ENCODE results near the gene ERMP1.
"Not testable (repeated sequence)": the region's sequence is repeated elsewhere in the genome, so short reads cannot be mapped to it uniquely, and the experiment has no call there.

ERMP1 gene, protein sequence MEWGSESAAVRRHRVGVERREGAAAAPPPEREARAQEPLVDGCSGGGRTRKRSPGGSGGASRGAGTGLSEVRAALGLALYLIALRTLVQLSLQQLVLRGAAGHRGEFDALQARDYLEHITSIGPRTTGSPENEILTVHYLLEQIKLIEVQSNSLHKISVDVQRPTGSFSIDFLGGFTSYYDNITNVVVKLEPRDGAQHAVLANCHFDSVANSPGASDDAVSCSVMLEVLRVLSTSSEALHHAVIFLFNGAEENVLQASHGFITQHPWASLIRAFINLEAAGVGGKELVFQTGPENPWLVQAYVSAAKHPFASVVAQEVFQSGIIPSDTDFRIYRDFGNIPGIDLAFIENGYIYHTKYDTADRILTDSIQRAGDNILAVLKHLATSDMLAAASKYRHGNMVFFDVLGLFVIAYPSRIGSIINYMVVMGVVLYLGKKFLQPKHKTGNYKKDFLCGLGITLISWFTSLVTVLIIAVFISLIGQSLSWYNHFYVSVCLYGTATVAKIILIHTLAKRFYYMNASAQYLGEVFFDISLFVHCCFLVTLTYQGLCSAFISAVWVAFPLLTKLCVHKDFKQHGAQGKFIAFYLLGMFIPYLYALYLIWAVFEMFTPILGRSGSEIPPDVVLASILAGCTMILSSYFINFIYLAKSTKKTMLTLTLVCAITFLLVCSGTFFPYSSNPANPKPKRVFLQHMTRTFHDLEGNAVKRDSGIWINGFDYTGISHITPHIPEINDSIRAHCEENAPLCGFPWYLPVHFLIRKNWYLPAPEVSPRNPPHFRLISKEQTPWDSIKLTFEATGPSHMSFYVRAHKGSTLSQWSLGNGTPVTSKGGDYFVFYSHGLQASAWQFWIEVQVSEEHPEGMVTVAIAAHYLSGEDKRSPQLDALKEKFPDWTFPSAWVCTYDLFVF

GRCh38 chr9:5832538-5833529, at the start of gene ERMP1:
TSS of gene ERMP1 (minus strand) at chr9:5833117. CDS start at chr9:5833027, 90 bp downstream.
- Histone ChIP-seq H3K9me3 (no peaks in the 10 kb centered on the region), H3K27ac (peak within 1 kb of the TSS; percentile 67 to 86), H3K4me1 (peaks cover 0 to 22% (median 14%) of the 10 kb centered on the region in 4 donors), H3K4me3 (peak within 1 kb of the TSS; percentile 92 to 96), H3K27me3 (no peaks in the 10 kb centered on the region), H3K36me3 (no peaks in the 10 kb centered on the region)
- intact Hi-C loops (cut with DNase I; ENCODE audit: low total_unique reads), result loop anchor here (5.0 kb wide), 1 partner anchor 174 kb away; a partner anchor contains a TSS
- peak; percentile 86 to 92 for DNase-seq
- TF ChIP-seq CTCF (IDR thresholded peaks at IDR 0.05), result peak; percentile 83 to 85

- H3K4me1 ChIP-seq; H3K4me3 ChIP-seq; H3K9me3 ChIP-seq; H3K36me3 ChIP-seq; DNase-seq; H3K27ac ChIP-seq; H3K27me3 ChIP-seq; intact Hi-C loops (cut with DNase I; ENCODE audit: low total_unique reads): not testable (repeated sequence)
These were observed 49.5 kb upstream of the ERMP1 start for GRCh38 chr9:5882244-5883012.

DNA sequence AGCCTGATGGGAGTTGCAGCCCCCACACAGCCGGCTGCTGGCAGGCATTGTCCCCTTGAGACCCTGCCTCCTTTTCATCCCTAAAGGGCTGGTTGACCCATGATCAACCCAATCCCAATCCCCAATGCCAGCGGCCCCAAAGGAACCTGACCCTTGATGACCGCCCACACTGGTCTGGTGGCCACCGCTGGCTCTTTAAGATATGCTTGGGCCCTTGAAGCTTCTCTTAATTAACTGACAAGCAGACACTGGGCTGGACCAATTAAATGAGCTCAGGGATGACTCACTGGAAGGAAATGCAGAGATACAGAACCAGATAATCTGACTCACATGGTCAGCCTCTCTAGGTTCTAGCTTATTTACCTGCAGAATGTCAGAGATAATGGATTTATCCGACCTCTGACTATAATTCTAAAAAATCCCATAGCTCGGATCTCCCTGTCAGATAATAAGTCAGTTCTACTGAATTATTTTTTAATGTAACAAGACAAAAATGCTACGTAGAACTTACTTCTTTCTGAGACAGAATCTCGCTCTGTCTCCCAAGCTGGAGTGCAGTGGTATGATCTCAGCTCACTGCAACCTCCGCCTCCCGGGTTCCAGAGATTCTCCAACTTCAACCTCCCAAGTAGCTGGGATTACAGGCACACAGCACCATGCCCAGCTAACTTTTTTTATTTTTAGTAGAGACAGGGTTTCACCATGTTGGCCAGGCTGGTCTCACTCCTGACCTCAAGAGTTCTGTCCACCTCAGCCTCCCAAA, 46.7 kb upstream of the ERMP1 start:
- Histone ChIP-seq H3K27me3 (no peaks in the 10 kb centered on the region), H3K4me3 (no peak overlapping the region), H3K27ac (no peak overlapping the region), H3K36me3 (peaks cover 0 to 6% (median 0%) of the 10 kb centered on the region in 3 donors), H3K4me1 (no peaks in the 10 kb centered on the region), H3K9me3 (no peaks in the 10 kb centered on the region)
- intact Hi-C loops (cut with DNase I; ENCODE audit: low total_unique reads), result no loop called here
- no peak for DNase-seq
- TF ChIP-seq CTCF (IDR thresholded peaks at IDR 0.05), result no peak

- Histone ChIP-seq H3K9me3 (no peaks in the 10 kb centered on the region), H3K4me3 (no peak overlapping the region), H3K27ac (no peak overlapping the region), H3K36me3 (peaks cover 0 to 11% (median 0%) of the 10 kb centered on the region in 3 donors), H3K27me3 (no peaks in the 10 kb centered on the region), H3K4me1 (no peaks in the 10 kb centered on the region)
- intact Hi-C loops (cut with DNase I; ENCODE audit: low total_unique reads), result no loop called here
- DNase-seq, result no peak
- TF ChIP-seq CTCF (IDR thresholded peaks at IDR 0.05), result no peak
These were observed 43.8 kb upstream of the ERMP1 start for GRCh38 chr9:5876711-5877110.

GRCh38 chr9:5876026-5876425, 43.1 kb upstream of the ERMP1 start:
- Histone ChIP-seq H3K9me3 (no peaks in the 10 kb centered on the region), H3K36me3 (peaks cover 0 to 11% (median 0%) of the 10 kb centered on the region in 3 donors), H3K4me1 (no peaks in the 10 kb centered on the region), H3K27ac (no peak overlapping the region), H3K4me3 (no peak overlapping the region), H3K27me3 (no peaks in the 10 kb centered on the region)
- intact Hi-C loops (cut with DNase I; ENCODE audit: low total_unique reads), result no loop called here
- TF ChIP-seq CTCF (IDR thresholded peaks at IDR 0.05), result no peak
- no peak for DNase-seq
